OCI-LY7 (cell line): Measurements from ENCODE around the gene METRN. TPM values are rescaled to one million over a fixed set of nuclear protein-coding genes. Genes with fewer than 3 reads are reported as not detected.

Experiments
- BruUV-seq: library from RNA; stranded (reverse); fragments of 400-500 nt; replicated peaks from 2 replicates; lab custom pipeline; 2021; lab: Mats Ljungman, UMichigan
- CTCF ChIA-PET: fragments of 300-600 bp; sonication (Branson Sonifier 250); formaldehyde crosslinking; loops from one replicate; lab custom pipeline; 2022; ENCODE audit warnings: antibody characterized with exemption; ENCODE audit not compliant: unreplicated experiment; lab: Charles Lee
- POLR2A ChIA-PET: fragments of 300-600 bp; sonication (Branson Sonifier 250); formaldehyde crosslinking; loops from one replicate; lab custom pipeline; 2022; ENCODE audit warnings: antibody characterized with exemption; lab: Charles Lee
- DNase-seq: peaks from one replicate; pipeline ENCODE4 v3.0.0-alpha.2; 2015; ENCODE audit warnings: low spot score
- H2AFZ ChIP-seq: fragments of 200-600 bp; sonication (generic), shearing (Covaris generic); 2 replicates; pipeline ENCODE4 v1.6.1; 2014; ENCODE audit warnings: mild to moderate bottlenecking, antibody characterized with exemption, low read length, moderate library complexity
- H3K27ac ChIP-seq: fragments of 200-600 bp; sonication (generic); 2 replicates; pipeline ENCODE4 v1.5.1; 2014; ENCODE audit warnings: mixed run types, low read depth, mild to moderate bottlenecking, moderate library complexity, low read length, inconsistent platforms; ENCODE audit not compliant: poor library complexity, severe bottlenecking
- H3K36me3 ChIP-seq: fragments of 200-600 bp; sonication (generic); 2 replicates; pipeline ENCODE4 v1.6.1; 2014; ENCODE audit warnings: mild to moderate bottlenecking, antibody characterized with exemption, low read length, moderate library complexity, mixed read lengths; ENCODE audit not compliant: insufficient read depth
- H3K4me1 ChIP-seq: fragments of 200-600 bp; sonication (generic); 2 replicates; pipeline ENCODE4 v1.5.1; 2014; ENCODE audit warnings: mild to moderate bottlenecking, low read length; ENCODE audit not compliant: insufficient read depth, poor library complexity, severe bottlenecking
- H3K4me2 ChIP-seq: fragments of 200-600 bp; sonication (generic); 2 replicates; pipeline ENCODE4 v1.6.1; 2014; ENCODE audit warnings: mild to moderate bottlenecking, low read length
- H3K4me3 ChIP-seq: fragments of 200-600 bp; sonication (generic); 2 replicates; pipeline ENCODE4 v1.5.1; 2014; ENCODE audit warnings: mild to moderate bottlenecking, low read depth, low read length; ENCODE audit not compliant: poor library complexity, severe bottlenecking
- H3K79me2 ChIP-seq: fragments of 200-600 bp; sonication (generic); 2 replicates; pipeline ENCODE4 v1.6.1; 2016; ENCODE audit warnings: low read depth, mild to moderate bottlenecking, low read length, moderate library complexity, mixed read lengths; ENCODE audit not compliant: insufficient read depth
- H3K9me2 ChIP-seq: fragments of 200-600 bp; sonication (generic); 2 replicates; pipeline ENCODE4 v1.6.1; 2016; ENCODE audit warnings: mild to moderate bottlenecking, low read length, mixed read lengths; ENCODE audit not compliant: insufficient read depth
- H3K9me3 ChIP-seq: fragments of 200-600 bp; sonication (generic); 2 replicates; pipeline ENCODE4 v1.6.1; 2014; ENCODE audit warnings: mild to moderate bottlenecking, mixed run types, low read length, mixed read lengths
- H4K20me1 ChIP-seq: fragments of 200-600 bp; sonication (generic); 2 replicates; pipeline ENCODE4 v1.6.1; 2014; ENCODE audit warnings: mild to moderate bottlenecking, antibody characterized with exemption, low read length, moderate library complexity, mixed read lengths; ENCODE audit not compliant: insufficient read depth
- EZH2phosphoT487 ChIP-seq: fragments of 200-600 bp; sonication (generic); IDR thresholded peaks from 2 replicates; pipeline ENCODE4 v1.6.1; 2018; ENCODE audit warnings: low read depth, borderline replicate concordance, mild to moderate bottlenecking, mixed run types, antibody characterized with exemption, low read length, moderate library complexity, mixed read lengths
- intact Hi-C: fragments of 100-400 bp; cut with micrococcal nuclease; formaldehyde crosslinking; loops from one replicate; pipeline ENCODE4 v1.10.0; 2022; ENCODE audit not compliant: unreplicated experiment
- total RNA-seq, 2 experiments: library from RNA; depleted of rRNA in 1 of 2; stranded (reverse); fragments of >200 nt in 1 of 2; shearing (Covaris generic) in 1 of 2; gene quantifications; 2 replicates each; pipeline ENCODE4 v1.2.3, GENCODE V29; 2014 to 2022
- TF ChIP-seq, protein P1 (sequence below): fragments of 200-600 bp; sonication (generic); conservative IDR thresholded peaks from 2 replicates; pipeline ENCODE4 v1.5.1; 2014; ENCODE audit warnings: mild to moderate bottlenecking, antibody characterized with exemption, low read length, moderate library complexity, mixed read lengths

METRN gene
- total RNA-seq, 2 experiments from 2014 or later, result 14.4 to 15.9 TPM

DNA sequence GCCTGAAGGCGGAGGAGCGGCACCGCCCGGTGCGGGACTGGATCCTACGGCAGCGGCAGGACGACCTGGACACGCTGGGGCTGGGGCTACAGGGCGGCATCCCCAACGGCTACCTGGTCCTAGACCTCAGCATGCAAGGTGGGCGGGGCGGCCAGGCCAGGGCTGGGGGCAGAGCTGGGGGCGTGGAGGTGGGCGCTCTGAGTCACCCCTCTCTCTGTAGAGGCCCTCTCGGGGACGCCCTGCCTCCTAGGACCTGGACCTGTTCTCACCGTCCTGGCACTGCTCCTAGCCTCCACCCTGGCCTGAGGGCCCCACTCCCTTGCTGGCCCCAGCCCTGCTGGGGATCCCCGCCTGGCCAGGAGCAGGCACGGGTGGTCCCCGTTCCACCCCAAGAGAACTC lies 53.5 kb downstream of the METRN start:
- no peaks in the 10 kb centered on the region for H3K36me3 ChIP-seq
- TF ChIP-seq, protein P1, sequence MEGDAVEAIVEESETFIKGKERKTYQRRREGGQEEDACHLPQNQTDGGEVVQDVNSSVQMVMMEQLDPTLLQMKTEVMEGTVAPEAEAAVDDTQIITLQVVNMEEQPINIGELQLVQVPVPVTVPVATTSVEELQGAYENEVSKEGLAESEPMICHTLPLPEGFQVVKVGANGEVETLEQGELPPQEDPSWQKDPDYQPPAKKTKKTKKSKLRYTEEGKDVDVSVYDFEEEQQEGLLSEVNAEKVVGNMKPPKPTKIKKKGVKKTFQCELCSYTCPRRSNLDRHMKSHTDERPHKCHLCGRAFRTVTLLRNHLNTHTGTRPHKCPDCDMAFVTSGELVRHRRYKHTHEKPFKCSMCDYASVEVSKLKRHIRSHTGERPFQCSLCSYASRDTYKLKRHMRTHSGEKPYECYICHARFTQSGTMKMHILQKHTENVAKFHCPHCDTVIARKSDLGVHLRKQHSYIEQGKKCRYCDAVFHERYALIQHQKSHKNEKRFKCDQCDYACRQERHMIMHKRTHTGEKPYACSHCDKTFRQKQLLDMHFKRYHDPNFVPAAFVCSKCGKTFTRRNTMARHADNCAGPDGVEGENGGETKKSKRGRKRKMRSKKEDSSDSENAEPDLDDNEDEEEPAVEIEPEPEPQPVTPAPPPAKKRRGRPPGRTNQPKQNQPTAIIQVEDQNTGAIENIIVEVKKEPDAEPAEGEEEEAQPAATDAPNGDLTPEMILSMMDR, result no peak
- no peak for TF ChIP-seq EZH2phosphoT487
- no peaks in the 10 kb centered on the region for H3K9me3 ChIP-seq
- no TSS peak for BruUV-seq
- ChIA-PET CTCF (no interaction called here), POLR2A (no interaction called here)
- intact Hi-C loops, result no loop called here
- H3K27ac ChIP-seq, result no peak overlapping the region
- H3K9me2 ChIP-seq, result no peaks in the 10 kb centered on the region
- H4K20me1 ChIP-seq, result no peaks in the 10 kb centered on the region
- H3K4me2 ChIP-seq, result no peak overlapping the region
- no peak overlapping the region for H3K4me3 ChIP-seq
- H3K79me2 ChIP-seq, result no peaks in the 10 kb centered on the region
- DNase-seq, result no peak
- no peak overlapping the region for H2AFZ ChIP-seq
- H3K4me1 ChIP-seq, result no peaks in the 10 kb centered on the region

Other genes starting within 250 kb of the METRN start
- gene CAPN15, start 187.4 kb upstream of the METRN start, total RNA-seq (2014; rRNA removed; shearing (Covaris generic)), result 23.1 and 32.9 TPM in 2 replicates
- gene CAPN15, start 187.4 kb upstream of the METRN start, total RNA-seq (2022), result 43.9 and 54.0 TPM in 2 replicates
- not detected in 2 replicates for gene PRR35, start 154.7 kb upstream of the METRN start, total RNA-seq (2014; rRNA removed; shearing (Covaris generic))
- gene PRR35, start 154.7 kb upstream of the METRN start, total RNA-seq (2022), result not detected in 2 replicates
- 3.7 and 4.2 TPM in 2 replicates for gene NHLRC4, start 148.1 kb upstream of the METRN start, total RNA-seq (2014; rRNA removed; shearing (Covaris generic))
- gene NHLRC4, start 148.1 kb upstream of the METRN start, total RNA-seq (2022), result 2.5 and 2.6 TPM in 2 replicates
- 32.3 and 39.0 TPM in 2 replicates for gene PIGQ, start 145.2 kb upstream of the METRN start, total RNA-seq (2014; rRNA removed; shearing (Covaris generic))
- gene PIGQ, start 145.2 kb upstream of the METRN start, total RNA-seq (2022), result 51.4 and 54.2 TPM in 2 replicates
- 18.2 and 20.9 TPM in 2 replicates for gene RAB40C, start 125.1 kb upstream of the METRN start, total RNA-seq (2014; rRNA removed; shearing (Covaris generic))
- gene RAB40C, start 125.1 kb upstream of the METRN start, total RNA-seq (2022), result 18.3 and 19.3 TPM in 2 replicates
- 0.46 and 0.47 TPM in 2 replicates for gene WFIKKN1, start 84.1 kb upstream of the METRN start, total RNA-seq (2014; rRNA removed; shearing (Covaris generic))
- 0.81 and 1.2 TPM in 2 replicates for gene WFIKKN1, start 84.1 kb upstream of the METRN start, total RNA-seq (2022)
- 135 and 152 TPM in 2 replicates for gene METTL26, start 78.8 kb upstream of the METRN start, total RNA-seq (2014; rRNA removed; shearing (Covaris generic))
- 83.9 and 99.0 TPM in 2 replicates for gene METTL26, start 78.8 kb upstream of the METRN start, total RNA-seq (2022)
- 62.8 and 63.2 TPM in 2 replicates for gene MCRIP2, start 73.3 kb upstream of the METRN start, total RNA-seq (2014; rRNA removed; shearing (Covaris generic))
- 47.8 and 64.1 TPM in 2 replicates for gene MCRIP2, start 73.3 kb upstream of the METRN start, total RNA-seq (2022)
- 77.6 and 110 TPM in 2 replicates for gene WDR90, start 65.8 kb upstream of the METRN start, total RNA-seq (2014; rRNA removed; shearing (Covaris generic))
- 143 and 153 TPM in 2 replicates for gene WDR90, start 65.8 kb upstream of the METRN start, total RNA-seq (2022)
- 129 and 136 TPM in 2 replicates for gene RHOT2, start 47.0 kb upstream of the METRN start, total RNA-seq (2014; rRNA removed; shearing (Covaris generic))
- 129 and 133 TPM in 2 replicates for gene RHOT2, start 47.0 kb upstream of the METRN start, total RNA-seq (2022)
- gene RHBDL1, start 39.4 kb upstream of the METRN start, total RNA-seq (2014; rRNA removed; shearing (Covaris generic)), result 3.8 and 4.2 TPM in 2 replicates
- 3.6 and 4.2 TPM in 2 replicates for gene RHBDL1, start 39.4 kb upstream of the METRN start, total RNA-seq (2022)
- 85.5 and 111 TPM in 2 replicates for gene STUB1, start 34.7 kb upstream of the METRN start, total RNA-seq (2014; rRNA removed; shearing (Covaris generic))
- gene STUB1, start 34.7 kb upstream of the METRN start, total RNA-seq (2022), result 72.4 and 78.6 TPM in 2 replicates
- 70.6 and 82.3 TPM in 2 replicates for gene JMJD8, start 30.8 kb upstream of the METRN start, total RNA-seq (2014; rRNA removed; shearing (Covaris generic))
- 46.8 and 48.7 TPM in 2 replicates for gene JMJD8, start 30.8 kb upstream of the METRN start, total RNA-seq (2022)
- gene WDR24, start 24.7 kb upstream of the METRN start, total RNA-seq (2014; rRNA removed; shearing (Covaris generic)), result 10.3 and 11.6 TPM in 2 replicates
- gene WDR24, start 24.7 kb upstream of the METRN start, total RNA-seq (2022), result 24.0 and 28.9 TPM in 2 replicates
- 0.16 and 0.28 TPM in 2 replicates for gene FBXL16, start 9.3 kb upstream of the METRN start, total RNA-seq (2014; rRNA removed; shearing (Covaris generic))
- gene FBXL16, start 9.3 kb upstream of the METRN start, total RNA-seq (2022), result 0.42 and 0.52 TPM in 2 replicates
- 44.8 and 51.3 TPM in 2 replicates for gene ANTKMT, start 6.0 kb downstream of the METRN start, total RNA-seq (2014; rRNA removed; shearing (Covaris generic))
- gene ANTKMT, start 6.0 kb downstream of the METRN start, total RNA-seq (2022), result 45.5 and 46.5 TPM in 2 replicates
- gene CCDC78, start 11.3 kb downstream of the METRN start, total RNA-seq (2014; rRNA removed; shearing (Covaris generic)), result 25.8 and 35.9 TPM in 2 replicates
- 52.6 and 57.9 TPM in 2 replicates for gene CCDC78, start 11.3 kb downstream of the METRN start, total RNA-seq (2022)
- 28.1 and 30.8 TPM in 2 replicates for gene HAGHL, start 12.0 kb downstream of the METRN start, total RNA-seq (2014; rRNA removed; shearing (Covaris generic))
- gene HAGHL, start 12.0 kb downstream of the METRN start, total RNA-seq (2022), result 56.3 and 57.9 TPM in 2 replicates
- 142 and 169 TPM in 2 replicates for gene CIAO3, start 25.9 kb downstream of the METRN start, total RNA-seq (2014; rRNA removed; shearing (Covaris generic))
- 156 and 173 TPM in 2 replicates for gene CIAO3, start 25.9 kb downstream of the METRN start, total RNA-seq (2022)
- gene MSLN, start 45.6 kb downstream of the METRN start, total RNA-seq (2014; rRNA removed; shearing (Covaris generic)), result 0.13 TPM in 1 of 2 replicates, not detected in the other
- gene MSLN, start 45.6 kb downstream of the METRN start, total RNA-seq (2022), result 0.30 and 0.44 TPM in 2 replicates
- gene RPUSD1, start 73.3 kb downstream of the METRN start, total RNA-seq (2014; rRNA removed; shearing (Covaris generic)), result 51.4 and 64.1 TPM in 2 replicates
- gene RPUSD1, start 73.3 kb downstream of the METRN start, total RNA-seq (2022), result 42.1 and 48.6 TPM in 2 replicates
- gene CHTF18, start 73.5 kb downstream of the METRN start, total RNA-seq (2014; rRNA removed; shearing (Covaris generic)), result 98.9 and 125 TPM in 2 replicates
- 145 and 146 TPM in 2 replicates for gene CHTF18, start 73.5 kb downstream of the METRN start, total RNA-seq (2022)
- gene GNG13, start 85.6 kb downstream of the METRN start, total RNA-seq (2014; rRNA removed; shearing (Covaris generic)), result not detected in 2 replicates
- gene GNG13, start 85.6 kb downstream of the METRN start, total RNA-seq (2022), result not detected in 2 replicates